Nephron (organoid): ENCODE results near the gene SNRK.

Experiments
- H3K27ac Mint-ChIP-seq, 3 experiments: 2 replicates each; pipeline ENCODE4 v1.8.0; 2020; ENCODE audit warnings: mixed read lengths in 3 of 3, mild to moderate bottlenecking in 2 of 3, moderate library complexity in 1 of 3
- H3K27me3 Mint-ChIP-seq: 2 replicates; pipeline ENCODE4 v1.8.0; 2021; ENCODE audit warnings: low read depth, mild to moderate bottlenecking, moderate library complexity, mixed read lengths
- H3K36me3 Mint-ChIP-seq: 2 replicates; pipeline ENCODE4 v1.8.0; 2020; ENCODE audit warnings: low read depth, mixed read lengths
- H3K4me1 Mint-ChIP-seq: 2 replicates; pipeline ENCODE4 v1.8.0; 2020; ENCODE audit warnings: mixed read lengths
- H3K4me3 Mint-ChIP-seq, 3 experiments: 2 replicates each; pipeline ENCODE4 v1.8.0; 2020; ENCODE audit warnings: mild to moderate bottlenecking in 3 of 3, mixed read lengths in 3 of 3, moderate library complexity in 2 of 3
- H3K9me3 Mint-ChIP-seq: 2 replicates; pipeline ENCODE4 v1.8.0; 2020; ENCODE audit warnings: mixed read lengths
- TF ChIP-seq, protein P1 (sequence below), 3 experiments: fragments of 200-600 bp; sonication (generic); IDR thresholded peaks; one replicate each; pipeline ENCODE4 v1.5.0; 2021; ENCODE audit warnings: antibody characterized with exemption in 3 of 3; ENCODE audit not compliant: unreplicated experiment in 3 of 3

Gene SNRK

GRCh38 chr3:43371494-43371893 is 85.2 kb downstream of the SNRK start:
- no peaks in the 10 kb centered on the region for H3K9me3 Mint-ChIP-seq
- no peaks in the 10 kb centered on the region for H3K36me3 Mint-ChIP-seq
- H3K4me3 Mint-ChIP-seq = no peak overlapping the region
- TF ChIP-seq, protein P1, sequence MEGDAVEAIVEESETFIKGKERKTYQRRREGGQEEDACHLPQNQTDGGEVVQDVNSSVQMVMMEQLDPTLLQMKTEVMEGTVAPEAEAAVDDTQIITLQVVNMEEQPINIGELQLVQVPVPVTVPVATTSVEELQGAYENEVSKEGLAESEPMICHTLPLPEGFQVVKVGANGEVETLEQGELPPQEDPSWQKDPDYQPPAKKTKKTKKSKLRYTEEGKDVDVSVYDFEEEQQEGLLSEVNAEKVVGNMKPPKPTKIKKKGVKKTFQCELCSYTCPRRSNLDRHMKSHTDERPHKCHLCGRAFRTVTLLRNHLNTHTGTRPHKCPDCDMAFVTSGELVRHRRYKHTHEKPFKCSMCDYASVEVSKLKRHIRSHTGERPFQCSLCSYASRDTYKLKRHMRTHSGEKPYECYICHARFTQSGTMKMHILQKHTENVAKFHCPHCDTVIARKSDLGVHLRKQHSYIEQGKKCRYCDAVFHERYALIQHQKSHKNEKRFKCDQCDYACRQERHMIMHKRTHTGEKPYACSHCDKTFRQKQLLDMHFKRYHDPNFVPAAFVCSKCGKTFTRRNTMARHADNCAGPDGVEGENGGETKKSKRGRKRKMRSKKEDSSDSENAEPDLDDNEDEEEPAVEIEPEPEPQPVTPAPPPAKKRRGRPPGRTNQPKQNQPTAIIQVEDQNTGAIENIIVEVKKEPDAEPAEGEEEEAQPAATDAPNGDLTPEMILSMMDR (IDR thresholded peaks at IDR 0.05; ENCODE audit: unreplicated experiment in 3 of 3) = no peak
- H3K4me1 Mint-ChIP-seq = peaks cover 26% of the 10 kb centered on the region
- H3K27ac Mint-ChIP-seq = no peak overlapping the region
- no peaks in the 10 kb centered on the region for H3K27me3 Mint-ChIP-seq

DNA sequence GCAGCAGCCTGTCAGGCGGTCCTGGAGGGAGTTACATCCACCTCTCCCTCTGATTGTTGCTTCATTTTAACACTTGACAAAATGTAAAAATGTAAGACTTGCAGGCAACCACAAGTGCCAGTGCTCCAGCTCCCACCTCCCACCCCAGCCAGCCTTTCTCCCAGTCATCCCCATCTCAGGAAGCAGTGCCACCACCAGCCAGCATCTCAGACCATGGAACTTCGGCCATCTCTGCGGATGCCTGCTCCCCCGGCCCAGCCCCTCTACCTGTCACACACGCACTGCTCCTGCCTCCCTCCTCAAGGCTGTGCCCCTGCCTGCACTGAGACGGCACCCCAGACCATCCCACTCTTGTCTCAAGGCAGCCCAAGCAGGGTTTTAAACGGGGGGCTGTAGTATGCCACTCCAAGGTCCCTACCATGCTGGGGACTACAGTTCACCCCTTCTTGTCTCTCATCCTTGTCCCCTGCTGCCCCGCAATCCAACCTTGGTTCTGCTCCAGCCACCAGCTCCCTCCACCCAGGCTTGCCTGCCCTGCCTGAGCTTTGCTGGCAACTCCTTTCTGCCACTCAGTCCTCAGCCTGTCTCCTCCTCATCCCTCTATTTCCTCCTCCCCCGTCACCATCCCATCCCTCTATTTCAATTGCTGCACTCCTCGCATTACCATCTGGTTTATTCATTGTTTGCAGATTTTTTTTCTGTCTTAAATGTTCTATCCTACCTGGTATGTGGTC is 85.8 kb downstream of the SNRK start:
- Mint-ChIP-seq H3K36me3 (no peaks in the 10 kb centered on the region), H3K4me3 (no peak overlapping the region), H3K4me1 (peaks cover 20% of the 10 kb centered on the region), H3K27ac (peak overlapping the region; percentile 4 to 71 (median 47)), H3K9me3 (no peaks in the 10 kb centered on the region), H3K27me3 (no peaks in the 10 kb centered on the region)
- TF ChIP-seq, protein P1 (IDR thresholded peaks at IDR 0.05; ENCODE audit: unreplicated experiment in 3 of 3) = no peak

DNA sequence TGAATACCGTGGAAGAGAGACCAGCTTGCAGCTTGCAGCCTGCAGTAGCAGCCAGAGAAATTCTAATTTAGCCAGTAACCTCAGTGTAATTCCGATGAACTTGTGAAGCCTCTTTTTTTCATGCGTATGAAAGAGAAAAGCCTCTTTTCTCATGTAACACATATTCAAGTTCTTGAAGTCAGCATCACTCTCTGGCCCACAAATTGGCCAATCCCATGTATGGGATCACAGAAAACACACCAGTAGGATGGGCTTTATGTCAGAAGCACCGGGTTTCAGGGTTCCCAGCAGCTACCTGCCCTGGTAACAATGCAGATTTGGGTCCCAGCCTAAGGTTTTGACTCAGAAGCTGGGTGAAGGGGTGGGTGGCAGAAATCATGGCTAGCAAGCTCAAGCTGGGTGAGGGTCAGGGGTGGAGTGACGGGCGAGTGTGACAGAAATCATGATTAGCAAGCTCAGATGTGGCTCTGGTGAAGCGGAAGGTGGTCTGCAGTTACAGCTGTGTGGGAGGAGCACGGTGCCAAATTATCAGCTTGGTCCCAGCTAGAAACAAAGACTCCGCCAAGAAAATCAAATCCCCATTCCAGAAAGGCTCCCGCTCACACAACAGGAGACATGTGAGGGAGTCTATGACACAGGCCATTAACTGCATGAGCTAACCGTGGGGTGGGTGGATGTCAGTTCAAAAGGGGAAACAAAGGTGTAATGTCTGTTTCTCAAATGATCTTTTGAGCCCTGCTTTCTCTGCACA is 86.6 kb downstream of the SNRK start:
- Mint-ChIP-seq H3K9me3 (no peaks in the 10 kb centered on the region), H3K4me1 (peaks cover 19% of the 10 kb centered on the region), H3K36me3 (no peaks in the 10 kb centered on the region), H3K27ac (peak overlapping the region; percentile 47 to 74 (median 71)), H3K4me3 (no peak overlapping the region), H3K27me3 (no peaks in the 10 kb centered on the region)
- TF ChIP-seq, protein P1 (IDR thresholded peaks at IDR 0.05; ENCODE audit: unreplicated experiment in 3 of 3) = no peak

DNA sequence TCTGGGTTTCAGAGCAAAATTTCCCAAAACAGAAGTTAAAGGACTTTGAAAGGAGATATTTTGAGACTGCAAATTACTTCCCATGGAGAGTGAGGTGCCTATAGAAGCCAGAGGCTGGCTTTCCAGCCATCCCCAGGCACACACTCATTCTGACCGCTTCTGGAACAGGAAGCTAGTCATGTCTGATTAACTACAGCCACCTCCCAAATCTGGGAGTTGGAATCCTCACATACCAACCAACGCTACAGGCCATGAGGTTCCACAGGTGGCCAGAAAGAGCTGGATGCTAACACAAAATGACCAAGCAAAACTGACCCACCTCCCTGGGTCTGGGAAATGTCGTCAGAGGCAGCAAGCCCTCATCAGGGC is 87.2 kb downstream of the SNRK start:
- peak overlapping the region; percentile 47 to 74 (median 71) for H3K27ac Mint-ChIP-seq
- H3K27me3 Mint-ChIP-seq = no peaks in the 10 kb centered on the region
- no peak overlapping the region for H3K4me3 Mint-ChIP-seq
- H3K4me1 Mint-ChIP-seq = peaks cover 19% of the 10 kb centered on the region
- no peaks in the 10 kb centered on the region for H3K9me3 Mint-ChIP-seq
- TF ChIP-seq, protein P1 (IDR thresholded peaks at IDR 0.05; ENCODE audit: unreplicated experiment in 3 of 3) = no peak
- no peaks in the 10 kb centered on the region for H3K36me3 Mint-ChIP-seq

- Mint-ChIP-seq H3K4me3 (no peak overlapping the region), H3K27ac (no peak overlapping the region), H3K4me1 (peaks cover 11% of the 10 kb centered on the region), H3K36me3 (peaks cover 21% of the 10 kb centered on the region), H3K27me3 (no peaks in the 10 kb centered on the region), H3K9me3 (peaks cover 24% of the 10 kb centered on the region)
- TF ChIP-seq, protein P1 (IDR thresholded peaks at IDR 0.05; ENCODE audit: unreplicated experiment in 3 of 3) = peak; percentile 50 to 55 (median 55)
Measured at GRCh38 chr3:43378066-43378935, 92.0 kb downstream of the SNRK start.
